Panc1 (cell line): ENCODE measurements around the gene IGF2BP1. TPM values are rescaled to one million over a fixed set of nuclear protein-coding genes. Genes with fewer than 3 reads are reported as not detected.
A peak's percentile ranks its signal among the peaks of the same experiment; 100 is the strongest.

Experiments used
- ATAC-seq: fragments of 200-7000 bp; cut with Tn5 transposase; 2 replicates; pipeline ENCODE4 v1.9.1; 2020; ENCODE audit warnings: mild to moderate bottlenecking, moderate library complexity
- BruUV-seq: library from RNA; stranded (reverse); fragments of 400-500 nt; replicated peaks from 2 replicates; lab custom pipeline; 2021; lab: Mats Ljungman, UMichigan
- CTCF ChIA-PET: fragments of 300-600 bp; sonication (Branson Sonifier 250); formaldehyde crosslinking; loops from one replicate; lab custom pipeline; 2022; ENCODE audit warnings: antibody characterized with exemption; lab: Charles Lee
- POLR2A ChIA-PET: fragments of 300-600 bp; sonication (Branson Sonifier 250); formaldehyde crosslinking; loops from one replicate; lab custom pipeline; 2022; ENCODE audit warnings: antibody characterized with exemption; lab: Charles Lee
- DNase-seq: peaks from one replicate; pipeline ENCODE4 v3.0.0-alpha.2; 2010; ENCODE audit warnings: low read depth, low spot score
- H3K27ac ChIP-seq: 2 replicates; pipeline ENCODE4 v1.5.1; 2011; ENCODE audit warnings: mild to moderate bottlenecking, low read length, inconsistent platforms
- H3K27me3 ChIP-seq: fragments of 200-500 bp; sonication (Bioruptor generic); 2 replicates; pipeline ENCODE4 v1.6.0; 2014; ENCODE audit warnings: low read length, inconsistent platforms; ENCODE audit not compliant: control insufficient read depth, insufficient read depth
- H3K36me3 ChIP-seq: fragments of 200-500 bp; sonication (Bioruptor generic); 2 replicates; pipeline ENCODE4 v1.5.1; 2014; ENCODE audit warnings: inconsistent platforms, mild to moderate bottlenecking, low read length, moderate library complexity; ENCODE audit not compliant: control insufficient read depth, insufficient read depth
- H3K4me1 ChIP-seq: 2 replicates; pipeline ENCODE4 v1.5.1; 2011; ENCODE audit warnings: inconsistent platforms, mild to moderate bottlenecking, low read length, moderate library complexity; ENCODE audit not compliant: control insufficient read depth, insufficient read depth
- H3K4me3 ChIP-seq, 2 experiments: 2 replicates each; pipeline ENCODE4 v1.5.1; 2011 to 2012; ENCODE audit warnings: low read depth in 2 of 2, low read length in 2 of 2, mild to moderate bottlenecking in 2 of 2, inconsistent platforms in 1 of 2, moderate library complexity in 1 of 2
- H3K9me3 ChIP-seq: fragments of 200-500 bp; sonication (Bioruptor generic); 2 replicates; pipeline ENCODE4 v1.5.1; 2014; ENCODE audit warnings: low read depth, mild to moderate bottlenecking, inconsistent platforms, low read length, moderate library complexity; ENCODE audit not compliant: control insufficient read depth, insufficient read depth
- POLR2AphosphoS5 ChIP-seq: IDR thresholded peaks from 2 replicates; pipeline ENCODE4 v1.6.1; 2012; ENCODE audit warnings: mild to moderate bottlenecking, low read depth, low read length, moderate library complexity
- SIN3A ChIP-seq: IDR thresholded peaks from 2 replicates; pipeline ENCODE4 v1.6.1; 2012; ENCODE audit warnings: low read depth, mild to moderate bottlenecking, low read length, moderate library complexity, borderline replicate concordance; ENCODE audit not compliant: insufficient read depth
- TCF7L2 ChIP-seq: IDR thresholded peaks from 2 replicates; pipeline ENCODE4 v1.6.1; 2011; ENCODE audit warnings: mild to moderate bottlenecking, low read depth, low read length, inconsistent platforms
- in situ Hi-C: cut with HindIII; loops from 2 replicates; pipeline ENCODE4 v1.10.0; 2016; ENCODE audit warnings: low sequenced_read_pairs, low pct_unique_long_range_greater_than_20kb
- intact Hi-C: fragments of 100-400 bp; cut with micrococcal nuclease; formaldehyde crosslinking; loops from one replicate; pipeline ENCODE4 v1.10.0; 2022; ENCODE audit not compliant: unreplicated experiment
- total RNA-seq: library from RNA; stranded (reverse); gene quantifications from one replicate; pipeline ENCODE4 v1.2.1, GENCODE V29; 2021; ENCODE audit not compliant: unreplicated experiment
- TF ChIP-seq, protein P1 (sequence below): fragments of 450-650 bp; IDR thresholded peaks from 2 replicates; pipeline ENCODE4 v1.5.1; 2017; ENCODE audit warnings: mild to moderate bottlenecking
- TF ChIP-seq, protein P2 (sequence below), 2 experiments: IDR thresholded peaks; 2 replicates each; pipeline ENCODE4 v1.6.1; 2011 to 2012; ENCODE audit warnings: low read depth in 2 of 2, control low read depth in 1 of 2, low read length in 1 of 2, mild to moderate bottlenecking in 1 of 2, moderate library complexity in 1 of 2; ENCODE audit not compliant: insufficient read depth in 1 of 2

The IGF2BP1 gene
- total RNA-seq, 1 experiment from 2014 or later: 109 TPM

DNA sequence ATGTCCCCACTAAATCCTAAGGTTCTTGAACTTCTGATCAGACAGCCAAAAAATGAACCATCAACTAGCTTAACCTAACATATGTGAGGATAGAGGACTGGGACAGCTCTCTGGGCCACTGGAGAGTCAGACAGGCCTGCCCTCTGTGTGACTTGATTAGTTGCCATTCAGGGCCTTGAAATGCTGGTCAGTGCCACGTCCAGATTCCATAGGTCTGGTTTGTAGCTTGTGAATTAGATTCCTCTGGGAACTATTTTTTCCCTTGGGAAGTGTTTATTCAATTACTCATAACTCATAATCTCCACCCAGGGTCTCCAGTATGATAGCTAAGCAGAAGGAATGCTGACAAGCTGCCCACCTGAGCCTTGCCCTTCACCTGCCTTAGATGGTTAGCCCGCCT is 48.2 kb downstream of the IGF2BP1 start:
- no TSS peak for BruUV-seq
- H3K4me3 ChIP-seq: no peak overlapping the region
- in situ Hi-C loops: no loop called here
- no peaks in the 10 kb centered on the region for H3K9me3 ChIP-seq
- intact Hi-C loops: no loop called here
- no peaks in the 10 kb centered on the region for H3K4me1 ChIP-seq
- DNase-seq (no peak), ATAC-seq (peak; percentile 42; the same call in 1 of the 2 replicates)
- ChIA-PET CTCF (interaction anchor here (0.9 to 1.0 kb wide), 2 partner anchors 10 to 92 kb away, joined by 3 read pairs; no protein-coding TSS in a partner anchor), POLR2A (interaction anchor here (0.6 kb wide), 1 partner anchor 135 kb away, joined by 7 read pairs; no protein-coding TSS in a partner anchor)
- TF ChIP-seq, protein P1, sequence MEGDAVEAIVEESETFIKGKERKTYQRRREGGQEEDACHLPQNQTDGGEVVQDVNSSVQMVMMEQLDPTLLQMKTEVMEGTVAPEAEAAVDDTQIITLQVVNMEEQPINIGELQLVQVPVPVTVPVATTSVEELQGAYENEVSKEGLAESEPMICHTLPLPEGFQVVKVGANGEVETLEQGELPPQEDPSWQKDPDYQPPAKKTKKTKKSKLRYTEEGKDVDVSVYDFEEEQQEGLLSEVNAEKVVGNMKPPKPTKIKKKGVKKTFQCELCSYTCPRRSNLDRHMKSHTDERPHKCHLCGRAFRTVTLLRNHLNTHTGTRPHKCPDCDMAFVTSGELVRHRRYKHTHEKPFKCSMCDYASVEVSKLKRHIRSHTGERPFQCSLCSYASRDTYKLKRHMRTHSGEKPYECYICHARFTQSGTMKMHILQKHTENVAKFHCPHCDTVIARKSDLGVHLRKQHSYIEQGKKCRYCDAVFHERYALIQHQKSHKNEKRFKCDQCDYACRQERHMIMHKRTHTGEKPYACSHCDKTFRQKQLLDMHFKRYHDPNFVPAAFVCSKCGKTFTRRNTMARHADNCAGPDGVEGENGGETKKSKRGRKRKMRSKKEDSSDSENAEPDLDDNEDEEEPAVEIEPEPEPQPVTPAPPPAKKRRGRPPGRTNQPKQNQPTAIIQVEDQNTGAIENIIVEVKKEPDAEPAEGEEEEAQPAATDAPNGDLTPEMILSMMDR: no peak
- TF ChIP-seq SIN3A (no peak), TCF7L2 (no peak), POLR2AphosphoS5 (no peak)
- TF ChIP-seq, protein P2, sequence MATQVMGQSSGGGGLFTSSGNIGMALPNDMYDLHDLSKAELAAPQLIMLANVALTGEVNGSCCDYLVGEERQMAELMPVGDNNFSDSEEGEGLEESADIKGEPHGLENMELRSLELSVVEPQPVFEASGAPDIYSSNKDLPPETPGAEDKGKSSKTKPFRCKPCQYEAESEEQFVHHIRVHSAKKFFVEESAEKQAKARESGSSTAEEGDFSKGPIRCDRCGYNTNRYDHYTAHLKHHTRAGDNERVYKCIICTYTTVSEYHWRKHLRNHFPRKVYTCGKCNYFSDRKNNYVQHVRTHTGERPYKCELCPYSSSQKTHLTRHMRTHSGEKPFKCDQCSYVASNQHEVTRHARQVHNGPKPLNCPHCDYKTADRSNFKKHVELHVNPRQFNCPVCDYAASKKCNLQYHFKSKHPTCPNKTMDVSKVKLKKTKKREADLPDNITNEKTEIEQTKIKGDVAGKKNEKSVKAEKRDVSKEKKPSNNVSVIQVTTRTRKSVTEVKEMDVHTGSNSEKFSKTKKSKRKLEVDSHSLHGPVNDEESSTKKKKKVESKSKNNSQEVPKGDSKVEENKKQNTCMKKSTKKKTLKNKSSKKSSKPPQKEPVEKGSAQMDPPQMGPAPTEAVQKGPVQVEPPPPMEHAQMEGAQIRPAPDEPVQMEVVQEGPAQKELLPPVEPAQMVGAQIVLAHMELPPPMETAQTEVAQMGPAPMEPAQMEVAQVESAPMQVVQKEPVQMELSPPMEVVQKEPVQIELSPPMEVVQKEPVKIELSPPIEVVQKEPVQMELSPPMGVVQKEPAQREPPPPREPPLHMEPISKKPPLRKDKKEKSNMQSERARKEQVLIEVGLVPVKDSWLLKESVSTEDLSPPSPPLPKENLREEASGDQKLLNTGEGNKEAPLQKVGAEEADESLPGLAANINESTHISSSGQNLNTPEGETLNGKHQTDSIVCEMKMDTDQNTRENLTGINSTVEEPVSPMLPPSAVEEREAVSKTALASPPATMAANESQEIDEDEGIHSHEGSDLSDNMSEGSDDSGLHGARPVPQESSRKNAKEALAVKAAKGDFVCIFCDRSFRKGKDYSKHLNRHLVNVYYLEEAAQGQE (IDR thresholded peaks at IDR 0.05; ENCODE audit: insufficient read depth in 1 of 2, low read depth in 2 of 2, low read length in 1 of 2): no peak
- no peak overlapping the region for H3K27ac ChIP-seq
- peaks cover 11% of the 10 kb centered on the region for H3K36me3 ChIP-seq
- H3K27me3 ChIP-seq: no peaks in the 10 kb centered on the region

DNA sequence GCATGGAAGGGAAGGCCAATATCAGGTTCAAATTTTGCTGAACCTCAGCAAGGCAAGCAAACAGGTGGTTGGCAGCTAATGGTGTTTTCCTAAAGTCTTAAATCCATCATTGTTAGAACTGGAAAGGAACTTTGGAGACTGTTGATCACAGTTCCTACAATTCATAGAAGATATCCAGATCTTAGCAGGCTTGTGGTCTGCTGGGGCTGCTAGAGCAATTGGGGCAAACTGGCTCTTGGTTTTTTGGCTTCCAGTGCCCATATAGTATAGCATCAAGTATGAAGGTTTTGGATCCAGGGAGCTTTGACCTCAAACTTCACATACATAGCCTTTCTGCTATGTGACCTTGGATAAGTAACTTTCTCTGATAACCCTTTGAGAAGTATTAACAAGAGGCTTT is 49.7 kb downstream of the IGF2BP1 start:
- in situ Hi-C loops (no loop called here), intact Hi-C loops (no loop called here)
- ChIA-PET POLR2A (interaction anchor here (0.6 kb wide), 1 partner anchor 386 kb away, joined by 5 read pairs; no protein-coding TSS in a partner anchor), CTCF (interaction anchor here (0.5 kb wide), 1 partner anchor 171 kb away, joined by 3 read pairs; no protein-coding TSS in a partner anchor)
- Histone ChIP-seq H3K9me3 (no peaks in the 10 kb centered on the region), H3K36me3 (peaks cover 12% of the 10 kb centered on the region), H3K27me3 (no peaks in the 10 kb centered on the region), H3K4me3 (no peak overlapping the region), H3K4me1 (no peaks in the 10 kb centered on the region), H3K27ac (no peak overlapping the region)
- ATAC-seq (no peak), DNase-seq (no peak)
- TF ChIP-seq POLR2AphosphoS5 (no peak), SIN3A (no peak), TCF7L2 (no peak)
- TF ChIP-seq, protein P1: no peak
- TF ChIP-seq, protein P2 (IDR thresholded peaks at IDR 0.05; ENCODE audit: insufficient read depth in 1 of 2, low read depth in 2 of 2, low read length in 1 of 2): no peak
- no TSS peak for BruUV-seq
